Caco-2 (cell line): ENCODE measurements around the gene UBQLN3. TPM values are rescaled to one million over a fixed set of nuclear protein-coding genes. Genes with fewer than 3 reads are reported as not detected.

Experiments
- BruUV-seq: library from RNA; stranded (reverse); fragments of 400-500 nt; replicated peaks from 2 replicates; lab custom pipeline; 2021; lab: Mats Ljungman, UMichigan
- CTCF ChIA-PET: fragments of 300-600 bp; sonication (Branson Sonifier 250); formaldehyde crosslinking; loops from one replicate; lab custom pipeline; 2022; ENCODE audit warnings: antibody characterized with exemption; lab: Charles Lee
- POLR2A ChIA-PET: fragments of 300-600 bp; sonication (Branson Sonifier 250); formaldehyde crosslinking; loops from one replicate; lab custom pipeline; 2022; ENCODE audit warnings: antibody characterized with exemption; lab: Charles Lee
- DNase-seq, 2 experiments: peaks; one replicate each; pipeline versions ENCODE4 v3.0.0 to v3.0.0-alpha.2; 2020 to 2022
- H3K27me3 ChIP-seq: replicated peaks from 2 replicates; pipeline ENCODE4 v1.6.0; 2011; ENCODE audit warnings: low read length; ENCODE audit not compliant: control insufficient read depth, insufficient read depth
- H3K36me3 ChIP-seq: 2 replicates; pipeline ENCODE4 v1.5.1; 2011; ENCODE audit warnings: low read length; ENCODE audit not compliant: control insufficient read depth, insufficient read depth
- H3K4me1 ChIP-seq: fragments of 250-450 bp; sonication (Bioruptor Pico); 2 replicates; pipeline ENCODE4 v1.5.1; 2020; ENCODE audit warnings: mild to moderate bottlenecking
- H3K4me3 ChIP-seq: 2 replicates; pipeline ENCODE4 v1.5.1; 2011; ENCODE audit warnings: low read depth, mild to moderate bottlenecking, control low read depth, low read length
- H3K9me3 ChIP-seq: fragments of 250-450 bp; sonication (Bioruptor Pico); 2 replicates; pipeline ENCODE4 v1.5.1; 2020; ENCODE audit warnings: mild to moderate bottlenecking, moderate library complexity
- H3K27ac Mint-ChIP-seq: one replicate; pipeline ENCODE4 v1.8.0; 2022; ENCODE audit warnings: mixed read lengths; ENCODE audit not compliant: unreplicated experiment
- H3K27me3 Mint-ChIP-seq: one replicate; pipeline ENCODE4 v1.8.0; 2022; ENCODE audit warnings: mixed read lengths; ENCODE audit not compliant: insufficient read depth, unreplicated experiment
- H3K36me3 Mint-ChIP-seq: one replicate; pipeline ENCODE4 v1.8.0; 2022; ENCODE audit warnings: mild to moderate bottlenecking, mixed read lengths; ENCODE audit not compliant: insufficient read depth, unreplicated experiment
- H3K4me1 Mint-ChIP-seq: one replicate; pipeline ENCODE4 v1.8.0; 2022; ENCODE audit warnings: low read depth, mixed read lengths; ENCODE audit not compliant: unreplicated experiment
- H3K4me3 Mint-ChIP-seq: one replicate; pipeline ENCODE4 v1.8.0; 2022; ENCODE audit warnings: mild to moderate bottlenecking, moderate library complexity, mixed read lengths; ENCODE audit not compliant: unreplicated experiment
- H3K9me3 Mint-ChIP-seq: one replicate; pipeline ENCODE4 v1.8.0; 2022; ENCODE audit warnings: mixed read lengths; ENCODE audit not compliant: unreplicated experiment
- CTCF ChIP-seq, 2 experiments: fragments of 200-600 bp in 1 of 2; IDR thresholded peaks; 1 replicate in 1 of 2; 2 replicates in 1 of 2; pipeline versions ENCODE4 v1.5.1 to v1.8.0; 2011 to 2022; ENCODE audit warnings: antibody characterized with exemption in 1 of 2, control low read depth in 1 of 2, inconsistent platforms in 1 of 2, low read depth in 1 of 2, low read length in 1 of 2, mild to moderate bottlenecking in 1 of 2, moderate library complexity in 1 of 2; ENCODE audit not compliant: insufficient read depth in 1 of 2, severe bottlenecking in 1 of 2, unreplicated experiment in 1 of 2
- intact Hi-C: fragments of 100-400 bp; cut with micrococcal nuclease; formaldehyde crosslinking; loops from one replicate; pipeline ENCODE4 v1.10.0; 2022; ENCODE audit not compliant: unreplicated experiment
- total RNA-seq: library from RNA; stranded (reverse); gene quantifications from 2 replicates; pipeline ENCODE4 v1.2.3, GENCODE V29; 2022

The UBQLN3 gene
- total RNA-seq, 1 experiment from 2014 or later: not detected

GRCh38 chr11:5514841-5515240 lies 5.1 kb upstream of the UBQLN3 start:
- Histone ChIP-seq H3K4me3 (no peak overlapping the region), H3K9me3 (no peaks in the 10 kb centered on the region), H3K4me1 (no peaks in the 10 kb centered on the region), H3K36me3 (no peaks in the 10 kb centered on the region), H3K27me3 (no peaks in the 10 kb centered on the region; the same call in 1 of the 2 replicates)
- H3K4me1 Mint-ChIP-seq: no peaks in the 10 kb centered on the region
- no peaks in the 10 kb centered on the region for H3K9me3 Mint-ChIP-seq
- ChIA-PET POLR2A (no interaction called here), CTCF (no interaction called here)
- no peak overlapping the region for H3K27ac Mint-ChIP-seq
- no peak for TF ChIP-seq CTCF (IDR thresholded peaks at IDR 0.05; ENCODE audit: insufficient read depth in 1 of 2, low read depth in 1 of 2, low read length in 1 of 2, severe bottlenecking in 1 of 2, unreplicated experiment in 1 of 2)
- DNase-seq: no peak
- BruUV-seq: no TSS peak
- H3K4me3 Mint-ChIP-seq: no peak overlapping the region
- H3K36me3 Mint-ChIP-seq: no peaks in the 10 kb centered on the region
- intact Hi-C loops: no loop called here
- H3K27me3 Mint-ChIP-seq: peaks cover 21% of the 10 kb centered on the region

DNA sequence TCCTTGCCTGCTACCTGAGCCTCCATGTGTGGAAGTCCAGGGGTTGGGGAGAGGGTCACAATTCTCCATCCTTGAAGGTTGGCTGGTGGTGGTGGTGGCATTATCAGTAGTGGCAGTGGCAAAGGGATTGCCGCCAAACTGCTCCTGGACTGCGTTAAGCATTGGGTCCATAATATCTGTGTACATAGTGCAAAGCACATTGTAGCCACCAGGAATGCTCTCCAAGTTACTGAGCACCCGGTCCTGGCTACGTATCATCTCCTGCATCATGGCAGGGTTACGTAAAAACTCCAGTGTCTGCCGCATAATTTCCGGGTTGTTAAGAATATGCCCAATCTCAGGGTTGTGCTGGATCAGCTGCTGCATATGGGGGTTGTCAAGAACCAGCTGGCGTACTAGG lies 1.2 kb downstream of the UBQLN3 start:
- no peaks in the 10 kb centered on the region for H3K4me1 ChIP-seq
- TF ChIP-seq CTCF (IDR thresholded peaks at IDR 0.05; ENCODE audit: insufficient read depth in 1 of 2, low read depth in 1 of 2, low read length in 1 of 2, severe bottlenecking in 1 of 2, unreplicated experiment in 1 of 2): no peak
- Mint-ChIP-seq H3K36me3 (no peaks in the 10 kb centered on the region), H3K27me3 (peaks cover 18% of the 10 kb centered on the region), H3K27ac (no peak overlapping the region), H3K4me1 (no peaks in the 10 kb centered on the region), H3K9me3 (no peaks in the 10 kb centered on the region), H3K4me3 (no peak overlapping the region)
- ChIA-PET CTCF (no interaction called here), POLR2A (no interaction called here)
- no peaks in the 10 kb centered on the region for H3K27me3 ChIP-seq
- no peaks in the 10 kb centered on the region; the same call in 1 of the 2 replicates for H3K9me3 ChIP-seq
- H3K36me3 ChIP-seq: no peaks in the 10 kb centered on the region
- no peak overlapping the region for H3K4me3 ChIP-seq
- no peak for DNase-seq
- BruUV-seq: no TSS peak
- intact Hi-C loops: no loop called here

DNA sequence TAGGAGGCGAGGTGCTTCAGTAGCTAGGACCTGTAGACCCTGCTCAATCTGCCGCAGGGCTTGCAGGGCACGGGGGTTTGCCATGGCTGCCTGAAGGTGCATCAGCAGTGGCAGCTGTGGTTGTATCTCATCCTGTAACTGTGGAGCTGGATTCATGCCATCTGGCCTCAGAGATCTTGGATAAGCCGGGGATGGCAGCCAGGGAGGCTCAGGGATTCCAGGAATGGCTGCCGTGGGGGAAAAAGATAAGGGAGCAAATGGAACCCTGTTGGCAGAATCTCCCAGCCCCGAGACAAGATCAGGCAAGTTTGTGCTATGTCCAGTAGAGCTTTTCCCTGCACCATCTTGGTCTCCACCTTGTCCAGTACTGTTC lies 1.8 kb downstream of the UBQLN3 start:
- BruUV-seq: no TSS peak
- no peaks in the 10 kb centered on the region for H3K4me1 ChIP-seq
- H3K4me3 ChIP-seq: no peak overlapping the region
- peaks cover 14% of the 10 kb centered on the region for H3K27me3 Mint-ChIP-seq
- H3K9me3 Mint-ChIP-seq: no peaks in the 10 kb centered on the region
- H3K9me3 ChIP-seq: no peaks in the 10 kb centered on the region; the same call in 1 of the 2 replicates
- no peaks in the 10 kb centered on the region for H3K36me3 ChIP-seq
- intact Hi-C loops: no loop called here
- H3K4me1 Mint-ChIP-seq: no peaks in the 10 kb centered on the region
- no peaks in the 10 kb centered on the region for H3K36me3 Mint-ChIP-seq
- TF ChIP-seq CTCF (IDR thresholded peaks at IDR 0.05; ENCODE audit: insufficient read depth in 1 of 2, low read depth in 1 of 2, low read length in 1 of 2, severe bottlenecking in 1 of 2, unreplicated experiment in 1 of 2): no peak
- H3K27me3 ChIP-seq: no peaks in the 10 kb centered on the region
- ChIA-PET CTCF (no interaction called here), POLR2A (no interaction called here)
- H3K4me3 Mint-ChIP-seq: no peak overlapping the region
- H3K27ac Mint-ChIP-seq: no peak overlapping the region
- DNase-seq: no peak
